Posterior cingulate gyrus (tissue), 11 donors: ENCODE measurements around the gene MYL12A.
A peak's percentile ranks its signal among the peaks of the same experiment; 100 is the strongest.

Source experiments
- DNase-seq, 10 donors: peaks; one replicate each; pipeline versions ENCODE4 v3.0.0 to v3.0.0-alpha.2; 2020 to 2021; ENCODE audit warnings: mixed read lengths in 3 of 10
- intact Hi-C: fragments of 100-400 bp; cut with DNase I; formaldehyde crosslinking; loops from one replicate; pipeline ENCODE4 v1.15.1; 2023

The MYL12A gene

GRCh38 chr18:3251249-3251962 lies 3.8 kb downstream of the MYL12A start:
- DNase-seq, result no peak
- intact Hi-C loops, result no loop called here

- DNase-seq, result no peak
- intact Hi-C loops, result no loop called here
Observed at GRCh38 chr18:3251963-3252277, 4.3 kb downstream of the MYL12A start.

GRCh38 chr18:3252843-3253242 lies 5.2 kb downstream of the MYL12A start:
- DNase-seq, result no peak
- intact Hi-C loops, result no loop called here

GRCh38 chr18:3254725-3255124 lies 7.1 kb downstream of the MYL12A start:
- DNase-seq, result no peak
- intact Hi-C loops, result no loop called here

- intact Hi-C loops, result no loop called here
- DNase-seq, result no peak
Observed at GRCh38 chr18:3255611-3256165, 8.1 kb downstream of the MYL12A start.

GRCh38 chr18:3256693-3257626 lies 9.4 kb downstream of the MYL12A start:
- intact Hi-C loops, result no loop called here
- DNase-seq, result no peak

GRCh38 chr18:3257627-3258120 lies 10.1 kb downstream of the MYL12A start:
- intact Hi-C loops, result no loop called here

GRCh38 chr18:3260995-3261372 lies 13.4 kb downstream of the MYL12A start:
- intact Hi-C loops, result no loop called here
- DNase-seq, result no peak

More at GRCh38 chr18:3257627-3258120, 10.1 kb downstream of the MYL12A start:
- DNase-seq, result no peak

GRCh38 chr18:3261373-3262233 lies 14.0 kb downstream of the MYL12A start, which contains the start of gene MYL12B:
MYL12B (plus strand) TSS chr18:3262133; CDS start chr18:3272899, 10,766 bp downstream.
- DNase-seq, result peak; percentile 69 to 96 (median 76)
- intact Hi-C loops, result no loop called here

- DNase-seq, result peak in 3 of 10 donors; percentile 71 to 81 (median 74)
- intact Hi-C loops, result no loop called here
Observed at GRCh38 chr18:3262234-3263131, 14.9 kb downstream of the MYL12A start.

- DNase-seq, result no peak
- intact Hi-C loops, result no loop called here
Observed at GRCh38 chr18:3263132-3263700, 15.6 kb downstream of the MYL12A start.

- intact Hi-C loops, result no loop called here
- no peak for DNase-seq
Observed at GRCh38 chr18:3264362-3264761, 16.8 kb downstream of the MYL12A start.

- intact Hi-C loops, result no loop called here
- no peak for DNase-seq
Observed at GRCh38 chr18:3265564-3266033, 18.0 kb downstream of the MYL12A start.

- intact Hi-C loops, result no loop called here
- DNase-seq, result no peak
Observed at GRCh38 chr18:3266062-3266608, 18.5 kb downstream of the MYL12A start.

- intact Hi-C loops, result no loop called here
- DNase-seq, result no peak
Observed at GRCh38 chr18:3268306-3268705, 20.7 kb downstream of the MYL12A start.

- intact Hi-C loops, result no loop called here
- no peak for DNase-seq
Observed at GRCh38 chr18:3269241-3269913, 21.8 kb downstream of the MYL12A start.

- intact Hi-C loops, result no loop called here
- no peak for DNase-seq
Observed at GRCh38 chr18:3269914-3270299, 22.3 kb downstream of the MYL12A start.

- DNase-seq, result no peak
- intact Hi-C loops, result no loop called here
Observed at GRCh38 chr18:3273042-3273441, 25.4 kb downstream of the MYL12A start.
